Stimulated activated CD4-positive, alpha-beta T cell treated with anti-CD3 and anti-CD28 coated beads, Interleukin-15, amount 100 ng/mL, for 24 hours (primary cell): ENCODE measurements around the gene MAGI1.

Experiments used
- DNase-seq: peaks from one replicate; pipeline ENCODE4 v3.0.0-alpha.2; 2020

MAGI1 gene

GRCh38 chr3:65381496-65382010, 657.2 kb downstream of the MAGI1 start:
- DNase-seq, result no peak

- no peak for DNase-seq
Observed at GRCh38 chr3:65379223-65379622, 659.5 kb downstream of the MAGI1 start.

DNA sequence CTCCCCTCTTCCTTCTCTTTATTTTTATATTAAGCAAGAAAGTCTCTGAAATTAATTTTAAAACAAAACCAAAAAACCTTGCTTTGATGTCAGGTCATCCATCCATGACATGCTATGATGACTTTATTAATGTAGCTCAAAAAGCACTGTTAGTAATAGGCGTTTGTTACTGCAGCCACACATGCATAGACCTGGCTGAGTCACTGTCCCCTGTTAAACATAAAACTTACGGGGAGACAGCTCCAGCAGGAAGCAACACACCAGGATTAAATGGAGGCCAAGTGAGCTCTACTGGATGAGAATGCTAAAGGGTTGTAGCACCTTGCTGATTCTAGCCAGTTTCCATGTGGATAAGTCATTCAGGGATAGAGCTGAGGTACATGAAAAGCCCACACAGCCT, 661.1 kb downstream of the MAGI1 start:
- no peak for DNase-seq

DNA sequence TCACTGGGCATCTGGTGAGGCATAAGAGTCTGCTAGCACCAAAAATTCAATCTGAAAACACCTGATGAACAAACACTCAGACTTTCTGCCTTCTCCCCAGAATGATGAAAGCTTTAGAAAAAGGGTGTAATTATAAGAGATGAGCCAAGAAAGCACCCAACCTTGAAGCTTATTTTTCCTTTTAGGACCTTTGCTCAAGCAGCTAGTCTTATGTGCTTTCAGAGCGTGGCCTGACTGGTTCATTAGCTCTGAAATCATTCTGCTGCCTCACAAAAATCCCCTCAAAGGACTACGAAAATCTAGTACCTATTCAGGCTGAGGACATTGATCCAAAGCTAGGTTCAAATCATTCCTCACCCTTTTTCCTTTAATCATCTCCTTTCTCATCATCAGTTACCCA, 662.3 kb downstream of the MAGI1 start:
- no peak for DNase-seq

GRCh38 chr3:65371053-65371452, 667.7 kb downstream of the MAGI1 start:
- no peak for DNase-seq

- no peak for DNase-seq
Observed at GRCh38 chr3:65368866-65369265, 669.9 kb downstream of the MAGI1 start.

DNA sequence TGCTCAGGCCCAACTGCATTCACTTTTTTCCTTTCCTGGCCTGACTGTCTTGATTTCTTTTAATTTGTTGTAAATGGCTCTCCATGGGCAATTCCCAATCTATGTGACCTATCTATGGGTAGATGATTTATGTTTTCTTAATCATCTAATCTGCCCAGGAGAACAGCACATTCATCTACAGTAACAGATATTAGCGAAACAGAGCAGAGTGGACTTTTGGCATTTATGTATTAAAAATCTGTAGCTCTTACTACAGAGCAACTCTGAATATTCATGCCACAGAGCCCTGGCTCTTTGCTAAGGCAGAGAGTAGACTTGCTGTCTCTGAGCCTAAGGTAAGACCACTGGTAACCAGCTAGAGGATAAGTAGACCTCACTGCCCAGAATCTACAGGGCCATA, 676.0 kb downstream of the MAGI1 start:
- no peak for DNase-seq

DNA sequence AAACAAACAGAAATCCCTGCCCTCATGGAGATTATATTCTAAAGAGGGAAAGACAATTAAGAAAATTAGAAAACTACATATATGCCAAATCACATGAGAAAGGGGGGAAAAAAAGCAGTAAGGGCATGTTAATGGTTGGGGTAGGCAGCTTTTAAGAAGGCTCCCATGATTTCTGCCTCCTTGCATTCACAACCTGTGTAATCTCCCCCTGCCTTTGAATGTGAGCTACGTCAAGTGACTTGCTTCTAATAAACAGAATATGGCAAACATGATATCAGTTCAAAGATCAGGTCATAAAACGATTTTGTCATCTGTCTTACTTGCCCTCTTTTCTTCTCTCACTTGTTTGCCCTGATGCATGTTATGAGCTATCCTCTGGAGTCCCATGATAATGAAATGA, 677.3 kb downstream of the MAGI1 start:
- DNase-seq, result no peak

GRCh38 chr3:65356331-65357248, 682.1 kb downstream of the MAGI1 start:
- DNase-seq, result no peak

- DNase-seq, result no peak
Observed at GRCh38 chr3:65354880-65355279, 683.8 kb downstream of the MAGI1 start.

DNA sequence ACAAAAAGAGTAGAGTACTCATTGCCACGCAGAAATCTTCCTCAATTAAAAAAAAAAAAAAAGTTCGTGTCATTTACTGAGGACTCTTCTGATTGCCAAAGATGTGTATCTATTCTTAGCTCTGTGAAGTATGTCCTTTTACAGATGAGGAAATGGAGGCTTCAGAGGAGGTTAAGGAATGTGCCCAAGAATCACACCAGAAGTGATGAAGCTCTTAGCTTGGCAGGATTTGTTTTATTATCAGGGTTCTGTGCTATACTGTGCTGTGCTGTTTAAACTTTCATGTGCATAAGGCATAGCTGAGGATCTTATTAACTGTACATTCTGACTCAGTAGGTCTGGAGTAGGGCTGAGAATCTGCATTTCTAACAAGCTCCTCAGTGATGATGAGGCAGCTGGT, 685.8 kb downstream of the MAGI1 start:
- no peak for DNase-seq

- DNase-seq, result no peak
Observed at GRCh38 chr3:65351753-65352152, 687.0 kb downstream of the MAGI1 start.

DNA sequence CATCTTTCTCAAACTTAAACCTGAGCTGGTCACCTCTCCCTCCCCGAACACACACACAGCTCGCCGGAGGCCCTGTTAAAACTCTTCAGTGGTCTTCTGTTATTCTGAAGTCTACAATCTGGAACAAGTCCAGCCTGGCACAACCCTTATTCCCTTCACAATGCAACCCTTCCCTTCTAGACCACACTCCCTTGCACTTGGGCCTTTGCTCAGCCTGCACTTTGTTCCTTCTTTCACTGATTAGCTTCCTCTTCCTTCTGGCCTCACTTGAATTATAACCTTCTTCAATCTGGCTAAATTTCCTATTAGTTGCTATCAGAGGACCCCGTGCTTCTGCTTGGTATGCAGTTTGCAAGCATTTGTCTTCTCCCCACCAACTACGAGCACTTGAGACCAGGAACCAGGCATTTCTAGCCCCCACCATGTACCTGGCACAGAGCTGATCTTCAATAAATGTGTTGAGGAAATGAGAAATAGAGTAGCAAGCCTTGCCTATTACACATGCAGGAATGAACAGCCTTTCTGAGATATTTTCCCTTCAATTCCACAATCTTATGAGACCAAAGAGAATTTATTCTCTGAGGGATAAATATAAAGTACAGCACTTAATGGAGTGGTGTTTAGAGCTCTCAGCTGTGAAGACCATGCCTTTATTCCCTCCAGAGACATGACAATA, 687.8 kb downstream of the MAGI1 start:
- no peak for DNase-seq

DNA sequence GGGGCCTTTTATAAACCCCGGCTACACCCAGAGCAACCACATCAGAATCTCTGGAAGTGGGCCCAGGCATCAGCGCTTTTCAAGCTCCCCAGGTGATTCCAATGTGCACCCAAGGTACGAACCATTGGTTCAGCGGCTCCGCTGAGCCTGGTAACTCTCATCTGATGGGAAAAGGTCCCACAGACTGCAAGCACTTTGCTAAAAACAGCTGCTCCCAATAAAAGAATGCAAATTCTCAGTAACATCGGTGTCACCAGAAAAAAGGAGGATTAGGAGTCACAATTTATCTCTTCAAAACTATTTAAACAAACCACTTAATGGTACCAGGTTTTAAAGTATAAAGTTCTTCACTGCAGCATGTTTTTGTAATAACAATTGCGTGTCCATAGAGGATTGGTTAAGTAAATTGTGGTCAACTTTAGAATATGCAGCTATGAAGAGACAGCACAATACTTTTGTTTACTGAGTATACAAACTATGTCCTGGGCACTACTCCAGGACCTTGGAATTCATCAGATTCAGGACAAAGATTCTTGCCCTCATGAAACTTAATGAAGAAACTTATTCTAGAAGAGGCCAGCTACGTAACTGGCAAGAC, 690.2 kb downstream of the MAGI1 start:
- no peak for DNase-seq

DNA sequence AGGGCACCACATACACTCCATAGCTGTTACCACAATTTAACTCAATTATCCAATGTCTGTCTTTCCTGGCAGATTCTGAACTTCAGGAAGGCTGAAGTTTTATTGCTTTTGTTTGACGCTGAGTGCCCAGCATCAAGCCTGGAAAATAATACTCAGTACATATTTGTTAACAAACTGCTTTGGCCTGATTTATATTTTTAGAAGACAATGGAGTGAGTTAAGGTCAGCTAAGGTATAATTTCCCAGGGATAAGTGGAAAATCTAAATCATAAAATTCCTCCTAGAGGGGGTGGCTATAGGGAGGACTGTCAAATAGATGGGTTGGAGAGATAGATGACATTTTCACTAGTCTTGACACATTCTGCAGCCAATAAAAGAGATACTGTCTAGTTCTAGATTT, 691.6 kb downstream of the MAGI1 start:
- DNase-seq, result no peak

- no peak for DNase-seq
Observed at GRCh38 chr3:65344846-65345245, 693.9 kb downstream of the MAGI1 start.

DNA sequence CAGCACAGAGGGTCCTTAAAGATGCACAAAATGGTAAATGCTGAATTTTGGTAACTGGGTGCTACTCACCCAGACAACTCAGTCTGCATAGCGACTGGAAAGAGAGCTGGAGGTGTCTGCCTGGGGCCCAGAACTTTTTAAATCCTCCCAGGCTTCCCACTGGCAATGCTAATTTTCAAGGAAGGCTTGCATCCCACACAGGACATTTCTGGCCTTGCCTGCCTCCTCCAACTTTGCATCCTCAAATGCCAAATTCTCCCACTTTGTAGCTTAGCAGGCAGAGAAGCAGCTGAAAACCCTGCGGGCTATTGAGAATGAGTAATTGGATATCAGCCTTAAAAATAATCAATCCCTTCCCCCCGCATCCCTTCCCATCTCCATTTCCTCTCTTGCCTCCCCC, 694.3 kb downstream of the MAGI1 start:
- no peak for DNase-seq

DNA sequence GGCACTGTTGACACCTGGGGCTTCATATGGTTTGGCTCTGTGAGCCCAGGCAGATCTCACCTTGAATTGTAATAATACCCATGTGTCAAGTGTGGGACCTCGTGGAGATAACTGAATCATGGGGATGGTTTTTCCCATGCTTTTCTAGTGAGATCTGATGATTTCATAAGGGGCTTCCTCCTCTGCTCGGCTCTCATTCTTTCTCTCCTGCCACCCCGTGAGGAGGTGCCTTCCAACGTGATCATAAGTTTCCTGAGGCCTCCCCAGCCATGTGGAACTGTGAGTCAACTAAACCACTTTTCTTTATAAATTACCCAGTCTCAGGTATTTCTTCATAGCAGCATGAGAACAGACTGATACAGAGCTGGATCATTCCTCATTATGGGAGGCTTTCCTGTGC, 695.0 kb downstream of the MAGI1 start:
- DNase-seq, result no peak

GRCh38 chr3:65343026-65343425, 695.7 kb downstream of the MAGI1 start:
- no peak for DNase-seq

- DNase-seq, result peak; percentile 51
Observed at GRCh38 chr3:65342084-65342683, 696.5 kb downstream of the MAGI1 start.

GRCh38 chr3:65339192-65339740, 699.5 kb downstream of the MAGI1 start:
- no peak for DNase-seq

DNA sequence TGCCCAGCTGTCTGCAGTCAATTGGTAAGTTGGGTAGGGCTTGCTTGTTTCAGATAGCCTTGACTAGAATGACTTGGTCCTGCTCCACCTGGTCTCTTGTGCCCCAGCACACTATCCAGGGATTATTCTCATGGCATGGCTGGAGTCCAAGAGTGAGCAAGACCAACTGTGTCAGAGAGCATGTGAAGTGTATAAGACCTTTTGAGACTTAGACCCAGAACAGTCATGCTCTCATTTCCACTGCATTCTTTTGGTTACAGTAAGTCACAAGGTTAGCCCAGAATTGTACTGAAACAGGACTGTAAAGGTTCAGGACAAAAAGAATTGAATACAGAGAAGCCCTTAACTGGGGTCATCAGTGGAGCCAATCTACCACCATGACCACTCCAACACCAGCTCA, 700.1 kb downstream of the MAGI1 start:
- no peak for DNase-seq

GRCh38 chr3:65335587-65335986, 703.1 kb downstream of the MAGI1 start:
- no peak for DNase-seq
